ENCODE data around the gene ZNF195. TPM values are rescaled to one million over a fixed set of nuclear protein-coding genes. Genes with fewer than 3 reads are reported as not detected.

ZNF195 gene
- total and polyA plus RNA-seq, 2 of the 8 experiments (the other 6 are each of a cell fraction or from before 2014, with no cell fraction given) = 23.9 to 88.6 TPM

DNA sequence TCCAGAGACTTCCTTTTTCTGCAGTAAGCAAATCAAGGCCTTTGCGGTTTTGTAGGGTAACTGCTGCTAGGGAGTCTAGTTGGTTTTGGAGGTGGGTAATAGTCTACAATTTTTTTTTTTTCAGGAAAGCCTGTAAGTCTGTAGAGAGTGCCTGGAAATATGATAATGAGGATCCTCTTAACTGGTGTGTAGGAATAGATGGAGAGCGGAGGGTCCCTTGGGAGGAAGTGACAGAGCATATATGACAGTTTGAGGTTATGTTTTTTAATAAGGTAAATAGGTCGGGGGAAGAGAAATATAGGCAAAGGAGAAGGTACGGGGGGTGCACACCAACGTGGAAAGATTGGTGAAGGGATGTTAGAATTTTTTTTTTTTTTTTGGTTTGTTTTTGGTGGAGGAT lies 25.9 kb downstream of the ZNF195 start (continued):
- TF ChIP-seq, protein P1, sequence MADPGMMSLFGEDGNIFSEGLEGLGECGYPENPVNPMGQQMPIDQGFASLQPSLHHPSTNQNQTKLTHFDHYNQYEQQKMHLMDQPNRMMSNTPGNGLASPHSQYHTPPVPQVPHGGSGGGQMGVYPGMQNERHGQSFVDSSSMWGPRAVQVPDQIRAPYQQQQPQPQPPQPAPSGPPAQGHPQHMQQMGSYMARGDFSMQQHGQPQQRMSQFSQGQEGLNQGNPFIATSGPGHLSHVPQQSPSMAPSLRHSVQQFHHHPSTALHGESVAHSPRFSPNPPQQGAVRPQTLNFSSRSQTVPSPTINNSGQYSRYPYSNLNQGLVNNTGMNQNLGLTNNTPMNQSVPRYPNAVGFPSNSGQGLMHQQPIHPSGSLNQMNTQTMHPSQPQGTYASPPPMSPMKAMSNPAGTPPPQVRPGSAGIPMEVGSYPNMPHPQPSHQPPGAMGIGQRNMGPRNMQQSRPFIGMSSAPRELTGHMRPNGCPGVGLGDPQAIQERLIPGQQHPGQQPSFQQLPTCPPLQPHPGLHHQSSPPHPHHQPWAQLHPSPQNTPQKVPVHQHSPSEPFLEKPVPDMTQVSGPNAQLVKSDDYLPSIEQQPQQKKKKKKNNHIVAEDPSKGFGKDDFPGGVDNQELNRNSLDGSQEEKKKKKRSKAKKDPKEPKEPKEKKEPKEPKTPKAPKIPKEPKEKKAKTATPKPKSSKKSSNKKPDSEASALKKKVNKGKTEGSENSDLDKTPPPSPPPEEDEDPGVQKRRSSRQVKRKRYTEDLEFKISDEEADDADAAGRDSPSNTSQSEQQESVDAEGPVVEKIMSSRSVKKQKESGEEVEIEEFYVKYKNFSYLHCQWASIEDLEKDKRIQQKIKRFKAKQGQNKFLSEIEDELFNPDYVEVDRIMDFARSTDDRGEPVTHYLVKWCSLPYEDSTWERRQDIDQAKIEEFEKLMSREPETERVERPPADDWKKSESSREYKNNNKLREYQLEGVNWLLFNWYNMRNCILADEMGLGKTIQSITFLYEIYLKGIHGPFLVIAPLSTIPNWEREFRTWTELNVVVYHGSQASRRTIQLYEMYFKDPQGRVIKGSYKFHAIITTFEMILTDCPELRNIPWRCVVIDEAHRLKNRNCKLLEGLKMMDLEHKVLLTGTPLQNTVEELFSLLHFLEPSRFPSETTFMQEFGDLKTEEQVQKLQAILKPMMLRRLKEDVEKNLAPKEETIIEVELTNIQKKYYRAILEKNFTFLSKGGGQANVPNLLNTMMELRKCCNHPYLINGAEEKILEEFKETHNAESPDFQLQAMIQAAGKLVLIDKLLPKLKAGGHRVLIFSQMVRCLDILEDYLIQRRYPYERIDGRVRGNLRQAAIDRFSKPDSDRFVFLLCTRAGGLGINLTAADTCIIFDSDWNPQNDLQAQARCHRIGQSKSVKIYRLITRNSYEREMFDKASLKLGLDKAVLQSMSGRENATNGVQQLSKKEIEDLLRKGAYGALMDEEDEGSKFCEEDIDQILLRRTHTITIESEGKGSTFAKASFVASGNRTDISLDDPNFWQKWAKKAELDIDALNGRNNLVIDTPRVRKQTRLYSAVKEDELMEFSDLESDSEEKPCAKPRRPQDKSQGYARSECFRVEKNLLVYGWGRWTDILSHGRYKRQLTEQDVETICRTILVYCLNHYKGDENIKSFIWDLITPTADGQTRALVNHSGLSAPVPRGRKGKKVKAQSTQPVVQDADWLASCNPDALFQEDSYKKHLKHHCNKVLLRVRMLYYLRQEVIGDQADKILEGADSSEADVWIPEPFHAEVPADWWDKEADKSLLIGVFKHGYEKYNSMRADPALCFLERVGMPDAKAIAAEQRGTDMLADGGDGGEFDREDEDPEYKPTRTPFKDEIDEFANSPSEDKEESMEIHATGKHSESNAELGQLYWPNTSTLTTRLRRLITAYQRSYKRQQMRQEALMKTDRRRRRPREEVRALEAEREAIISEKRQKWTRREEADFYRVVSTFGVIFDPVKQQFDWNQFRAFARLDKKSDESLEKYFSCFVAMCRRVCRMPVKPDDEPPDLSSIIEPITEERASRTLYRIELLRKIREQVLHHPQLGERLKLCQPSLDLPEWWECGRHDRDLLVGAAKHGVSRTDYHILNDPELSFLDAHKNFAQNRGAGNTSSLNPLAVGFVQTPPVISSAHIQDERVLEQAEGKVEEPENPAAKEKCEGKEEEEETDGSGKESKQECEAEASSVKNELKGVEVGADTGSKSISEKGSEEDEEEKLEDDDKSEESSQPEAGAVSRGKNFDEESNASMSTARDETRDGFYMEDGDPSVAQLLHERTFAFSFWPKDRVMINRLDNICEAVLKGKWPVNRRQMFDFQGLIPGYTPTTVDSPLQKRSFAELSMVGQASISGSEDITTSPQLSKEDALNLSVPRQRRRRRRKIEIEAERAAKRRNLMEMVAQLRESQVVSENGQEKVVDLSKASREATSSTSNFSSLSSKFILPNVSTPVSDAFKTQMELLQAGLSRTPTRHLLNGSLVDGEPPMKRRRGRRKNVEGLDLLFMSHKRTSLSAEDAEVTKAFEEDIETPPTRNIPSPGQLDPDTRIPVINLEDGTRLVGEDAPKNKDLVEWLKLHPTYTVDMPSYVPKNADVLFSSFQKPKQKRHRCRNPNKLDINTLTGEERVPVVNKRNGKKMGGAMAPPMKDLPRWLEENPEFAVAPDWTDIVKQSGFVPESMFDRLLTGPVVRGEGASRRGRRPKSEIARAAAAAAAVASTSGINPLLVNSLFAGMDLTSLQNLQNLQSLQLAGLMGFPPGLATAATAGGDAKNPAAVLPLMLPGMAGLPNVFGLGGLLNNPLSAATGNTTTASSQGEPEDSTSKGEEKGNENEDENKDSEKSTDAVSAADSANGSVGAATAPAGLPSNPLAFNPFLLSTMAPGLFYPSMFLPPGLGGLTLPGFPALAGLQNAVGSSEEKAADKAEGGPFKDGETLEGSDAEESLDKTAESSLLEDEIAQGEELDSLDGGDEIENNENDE (IDR thresholded peaks at IDR 0.05; ENCODE audit: insufficient replicate concordance, low read length) = no peak
- no peak for TF ChIP-seq HDAC6 (IDR thresholded peaks at IDR 0.05; ENCODE audit: low read depth, low read length)
- no peak for TF ChIP-seq RBBP5 (IDR thresholded peaks at IDR 0.05; ENCODE audit: borderline replicate concordance, low read depth, low read length)
- no peak for TF ChIP-seq GABPA (IDR thresholded peaks at IDR 0.05; ENCODE audit: borderline replicate concordance, insufficient read depth, low read length)
- no peak for TF ChIP-seq SP2 (IDR thresholded peaks at IDR 0.05; ENCODE audit: low read length)
- no peak for TF ChIP-seq SIX5 (IDR thresholded peaks at IDR 0.05; ENCODE audit: low read depth, low read length)
- TF ChIP-seq, protein P2, sequence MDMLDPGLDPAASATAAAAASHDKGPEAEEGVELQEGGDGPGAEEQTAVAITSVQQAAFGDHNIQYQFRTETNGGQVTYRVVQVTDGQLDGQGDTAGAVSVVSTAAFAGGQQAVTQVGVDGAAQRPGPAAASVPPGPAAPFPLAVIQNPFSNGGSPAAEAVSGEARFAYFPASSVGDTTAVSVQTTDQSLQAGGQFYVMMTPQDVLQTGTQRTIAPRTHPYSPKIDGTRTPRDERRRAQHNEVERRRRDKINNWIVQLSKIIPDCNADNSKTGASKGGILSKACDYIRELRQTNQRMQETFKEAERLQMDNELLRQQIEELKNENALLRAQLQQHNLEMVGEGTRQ (IDR thresholded peaks at IDR 0.05; ENCODE audit: low read length) = no peak
- no peak for TF ChIP-seq SAP30 (IDR thresholded peaks at IDR 0.05; ENCODE audit: insufficient read depth, insufficient replicate concordance, low read length)
- no peak for TF ChIP-seq CEBPB (IDR thresholded peaks at IDR 0.05; ENCODE audit: low read depth, low read length)
- no peak for TF ChIP-seq TAF1 (IDR thresholded peaks at IDR 0.05; ENCODE audit: low read depth, low read length)

All from H1 (cell line).